ENCODE data around the gene CDK5RAP1.

- TF ChIP-seq CTCF (IDR thresholded peaks at IDR 0.05) (no peak), POLR2A (IDR thresholded peaks at IDR 0.05) (no peak)
These were observed 67.2 kb downstream of the CDK5RAP1 start for GRCh38 chr20:33334111-33334510.

Data from thyroid gland (tissue), 4 donors.